CD14-positive monocyte (primary cell): Measurements from ENCODE around the gene LEF1. TPM values are rescaled to one million over a fixed set of nuclear protein-coding genes. Genes with fewer than 3 reads are reported as not detected.
A peak's percentile ranks its signal among the peaks of the same experiment; 100 is the strongest.

Experiments used
- DNase-seq, 3 donors: peaks; one replicate each; pipeline ENCODE4 v3.0.0-alpha.2; 2011 to 2022
- H2AFZ ChIP-seq: 2 replicates; pipeline ENCODE4 v1.6.0; 2012; ENCODE audit warnings: mild to moderate bottlenecking, low read depth, low read length, inconsistent platforms; ENCODE audit not compliant: insufficient read depth, poor library complexity, severe bottlenecking
- H3K27ac ChIP-seq, 2 donors: 1 replicate in 1 of 2; 2 replicates in 1 of 2; pipeline ENCODE4 v1.5.1; 2012 to 2013; ENCODE audit warnings: low read length in 2 of 2, control low read depth in 1 of 2, inconsistent platforms in 1 of 2, low read depth in 1 of 2, mild to moderate bottlenecking in 1 of 2
- H3K27me3 ChIP-seq, 2 donors: one replicate each; pipeline versions ENCODE4 v1.6.0 to v1.6.1; 2011 to 2013; ENCODE audit warnings: low read length in 2 of 2; ENCODE audit not compliant: control insufficient read depth in 2 of 2, insufficient read depth in 2 of 2
- H3K36me3 ChIP-seq, 2 donors: replicated peaks in 1 of 2; 1 replicate in 1 of 2; 2 replicates in 1 of 2; pipeline versions ENCODE4 v1.5.1 to v1.6.1; 2012 to 2013; ENCODE audit warnings: low read length in 2 of 2, control low read depth in 1 of 2, inconsistent platforms in 1 of 2, mild to moderate bottlenecking in 1 of 2; ENCODE audit not compliant: insufficient read depth in 2 of 2, control insufficient read depth in 1 of 2
- H3K4me1 ChIP-seq, 2 donors: 1 replicate in 1 of 2; 2 replicates in 1 of 2; pipeline versions ENCODE4 v1.5.1 to v1.6.1; 2012 to 2013; ENCODE audit warnings: low read length in 2 of 2, control low read depth in 1 of 2, inconsistent platforms in 1 of 2, mild to moderate bottlenecking in 1 of 2, moderate library complexity in 1 of 2; ENCODE audit not compliant: insufficient read depth in 2 of 2, control insufficient read depth in 1 of 2
- H3K4me2 ChIP-seq: replicated peaks from 2 replicates; pipeline ENCODE3; 2012; ENCODE audit warnings: low read length, moderate library complexity, mild to moderate bottlenecking; ENCODE audit not compliant: poor library complexity, severe bottlenecking; ENCODE audit errors: extremely low read depth
- H3K4me3 ChIP-seq, 3 experiments: fragments of 200-600 bp in 1 of 3; sonication (generic) in 1 of 3; replicated peaks in 1 of 3; 1 replicate in 2 of 3; 2 replicates in 1 of 3; pipeline ENCODE4 v1.5.1; 2011 to 2013; ENCODE audit warnings: low read length in 3 of 3, mild to moderate bottlenecking in 3 of 3, control low read depth in 2 of 3, low read depth in 2 of 3, inconsistent platforms in 1 of 3, moderate library complexity in 1 of 3
- H3K79me2 ChIP-seq: 2 replicates; pipeline ENCODE4 v1.6.0; 2012; ENCODE audit warnings: mild to moderate bottlenecking, control low read depth, inconsistent platforms, low read length, moderate library complexity; ENCODE audit not compliant: insufficient read depth
- H3K9ac ChIP-seq: 2 replicates; pipeline ENCODE4 v1.6.0; 2017; ENCODE audit warnings: low read length, mild to moderate bottlenecking; ENCODE audit not compliant: insufficient read depth, poor library complexity, severe bottlenecking
- H3K9me3 ChIP-seq, 2 donors: replicated peaks in 1 of 2; 1 replicate in 1 of 2; 2 replicates in 1 of 2; pipeline versions ENCODE4 v1.5.1 to v1.6.1; 2012 to 2013; ENCODE audit warnings: low read length in 2 of 2, control low read depth in 1 of 2; ENCODE audit not compliant: control insufficient read depth in 1 of 2, insufficient read depth in 1 of 2
- H4K20me1 ChIP-seq: 2 replicates; pipeline ENCODE4 v1.6.0; 2012; ENCODE audit warnings: mild to moderate bottlenecking, low read length, control low read depth, moderate library complexity; ENCODE audit not compliant: insufficient read depth
- H3K27ac Mint-ChIP-seq, 7 donors: one replicate each; pipeline ENCODE4 v1.8.0; 2020; ENCODE audit warnings: mild to moderate bottlenecking in 7 of 7, mixed read lengths in 7 of 7, moderate library complexity in 6 of 7, inconsistent platforms in 2 of 7
- H3K27me3 Mint-ChIP-seq, 3 donors: one replicate each; pipeline ENCODE4 v1.8.0; 2021 to 2022; ENCODE audit warnings: low read depth in 3 of 3, mild to moderate bottlenecking in 3 of 3, mixed read lengths in 3 of 3, moderate library complexity in 3 of 3, inconsistent platforms in 1 of 3
- H3K36me3 Mint-ChIP-seq, 2 donors: one replicate each; pipeline ENCODE4 v1.8.0; 2020; ENCODE audit warnings: mixed read lengths in 2 of 2, inconsistent platforms in 1 of 2, mild to moderate bottlenecking in 1 of 2
- H3K4me1 Mint-ChIP-seq: one replicate; pipeline ENCODE4 v1.8.0; 2020; ENCODE audit warnings: mild to moderate bottlenecking, mixed read lengths
- H3K4me3 Mint-ChIP-seq, 2 donors: one replicate each; pipeline ENCODE4 v1.8.0; 2020; ENCODE audit warnings: mild to moderate bottlenecking in 2 of 2, mixed read lengths in 2 of 2, moderate library complexity in 1 of 2
- H3K9me3 Mint-ChIP-seq, 7 donors: one replicate each; pipeline ENCODE4 v1.8.0; 2020 to 2022; ENCODE audit warnings: mixed read lengths in 7 of 7, mild to moderate bottlenecking in 6 of 7, moderate library complexity in 6 of 7, inconsistent platforms in 2 of 7
- CTCF ChIP-seq: fragments of 200-600 bp; IDR thresholded peaks from one replicate; pipeline ENCODE4 v1.8.0; 2022; ENCODE audit warnings: antibody characterized with exemption, mild to moderate bottlenecking
- WGBS: methylation state at CpG from one replicate; pipeline ENCODE4 v1.1.5; 2013; ENCODE audit warnings: missing lambda C conversion rate; ENCODE audit not compliant: insufficient coverage; 5-methylcytosine and 5-hydroxymethylcytosine counted together
- intact Hi-C, 2 donors: fragments of 100-400 bp; cut with micrococcal nuclease; formaldehyde crosslinking; loops; one replicate each; pipeline versions ENCODE4 v1.15.0 to v1.15.1; 2023
- polyA plus RNA-seq, 3 donors: library from polyadenylated mRNA; depleted of rRNA in 1 of 3; unstranded in 2 of 3; stranded (reverse) in 1 of 3; fragments of 300-500 nt in 2 of 3; fragments of >200 nt in 1 of 3; fragmentation: Illumina TruSeq in 2 of 3; gene quantifications; 1 replicate in 2 of 3; 2 replicates in 1 of 3; pipeline ENCODE4 v1.2.3, GENCODE V29; 2012 to 2021

The LEF1 gene
- polyA plus RNA-seq, 3 donors, result 0.29 to 1.3 (median 0.61) TPM

GRCh38 chr4:108030332-108030731 is 138.4 kb downstream of the LEF1 start:
- Mint-ChIP-seq H3K4me1 (no peaks in the 10 kb centered on the region), H3K4me3 (no peak overlapping the region), H3K27ac (peak overlapping the region in 3 of 7 donors; percentile 12 to 30 (median 21)), H3K27me3 (no peaks in the 10 kb centered on the region), H3K36me3 (peaks cover 51 to 53% of the 10 kb centered on the region in 2 donors), H3K9me3 (no peaks in the 10 kb centered on the region)
- Histone ChIP-seq H2AFZ (no peak overlapping the region), H3K9me3 (no peaks in the 10 kb centered on the region), H3K4me3 (no peak overlapping the region), H3K36me3 (peaks cover 11 to 56% of the 10 kb centered on the region in 2 donors), H3K27ac (no peak overlapping the region), H3K79me2 (no peaks in the 10 kb centered on the region), H3K27me3 (no peaks in the 10 kb centered on the region), H3K4me2 (no peak overlapping the region), H3K4me1 (no peaks in the 10 kb centered on the region), H4K20me1 (no peaks in the 10 kb centered on the region), H3K9ac (no peak overlapping the region)
- DNase-seq, result no peak
- no CpG with 5 or more reads among the region's 2 CpGs for WGBS
- no peak for TF ChIP-seq CTCF
- intact Hi-C loops, result no loop called here

- DNase-seq, result no peak
- peaks cover 11 to 55% of the 10 kb centered on the region in 2 donors for H3K36me3 ChIP-seq
- Mint-ChIP-seq H3K4me3 (no peak overlapping the region), H3K4me1 (no peaks in the 10 kb centered on the region), H3K36me3 (peaks cover 49 to 52% of the 10 kb centered on the region in 2 donors), H3K27ac (peak overlapping the region in 1 of 7 donors; percentile 59), H3K27me3 (no peaks in the 10 kb centered on the region), H3K9me3 (no peaks in the 10 kb centered on the region)
- no peak overlapping the region for H2AFZ ChIP-seq
- no peak overlapping the region for H3K4me3 ChIP-seq
- no peaks in the 10 kb centered on the region for H3K9me3 ChIP-seq
- intact Hi-C loops, result no loop called here
- WGBS, result 78% methylated on average over 1 of the region's 5 CpGs
- H3K79me2 ChIP-seq, result no peaks in the 10 kb centered on the region
- H4K20me1 ChIP-seq, result no peaks in the 10 kb centered on the region
- H3K27me3 ChIP-seq, result no peaks in the 10 kb centered on the region
- no peaks in the 10 kb centered on the region for H3K4me1 ChIP-seq
- H3K27ac ChIP-seq, result no peak overlapping the region
- TF ChIP-seq CTCF, result no peak
- H3K4me2 ChIP-seq, result no peak overlapping the region
- H3K9ac ChIP-seq, result no peak overlapping the region
These were observed 139.0 kb downstream of the LEF1 start for GRCh38 chr4:108029731-108030130.
